IMR-90 (cell line): Measurements from ENCODE around the gene TSHZ1. TPM values are rescaled to one million over a fixed set of nuclear protein-coding genes. Genes with fewer than 3 reads are reported as not detected.

ENCODE experiments used
- ATAC-seq: fragments of 200-7000 bp; cut with Tn5 transposase; 2 replicates; pipeline ENCODE4 v1.9.1; 2020; ENCODE audit warnings: low read depth, mild to moderate bottlenecking, moderate library complexity
- BruUV-seq: library from RNA; stranded (reverse); fragments of 400-500 nt; replicated peaks from 2 replicates; lab custom pipeline; 2021; lab: Mats Ljungman, UMichigan
- CTCF ChIA-PET: fragments of 300-600 bp; formaldehyde crosslinking; extraction: SDS; loops from one replicate; lab custom pipeline; 2021; ENCODE audit warnings: antibody characterized with exemption; lab: Yijun Ruan, JAX
- POLR2A ChIA-PET: fragments of 300-600 bp; sonication (Branson Sonifier 250); formaldehyde crosslinking; loops from one replicate; lab custom pipeline; 2022; ENCODE audit warnings: antibody characterized with exemption; ENCODE audit not compliant: unreplicated experiment; lab: Charles Lee
- DNase-seq: peaks from one replicate; pipeline ENCODE4 v3.0.0; 2013
- H2AFZ ChIP-seq: replicated peaks from 2 replicates; pipeline ENCODE3; 2013; ENCODE audit warnings: low read length, mild to moderate bottlenecking; ENCODE audit not compliant: poor library complexity
- H2AK5ac ChIP-seq: 2 replicates; pipeline ENCODE4 v1.6.1; 2013; ENCODE audit warnings: low read depth, low read length, inconsistent platforms
- H2AK9ac ChIP-seq: replicated peaks from 2 replicates; pipeline ENCODE3; 2013; ENCODE audit warnings: mild to moderate bottlenecking, low read depth, low read length, moderate library complexity; ENCODE audit not compliant: poor library complexity
- H2BK120ac ChIP-seq: 2 replicates; pipeline ENCODE4 v1.6.1; 2013; ENCODE audit warnings: low read depth, low read length, inconsistent platforms
- H2BK15ac ChIP-seq: 3 replicates; pipeline ENCODE4 v1.6.1; 2013; ENCODE audit warnings: low read depth, low read length, inconsistent platforms
- H2BK20ac ChIP-seq: 2 replicates; pipeline ENCODE4 v1.6.1; 2013; ENCODE audit warnings: low read depth, mild to moderate bottlenecking, inconsistent platforms, low read length, moderate library complexity
- H2BK5ac ChIP-seq: 2 replicates; pipeline ENCODE4 v1.6.1; 2013; ENCODE audit warnings: mild to moderate bottlenecking, low read depth, low read length, inconsistent platforms; ENCODE audit not compliant: poor library complexity, severe bottlenecking
- H3K14ac ChIP-seq: replicated peaks from 2 replicates; pipeline ENCODE4 v1.6.1; 2013; ENCODE audit warnings: low read depth, low read length, inconsistent platforms
- H3K18ac ChIP-seq: 2 replicates; pipeline ENCODE4 v1.6.1; 2013; ENCODE audit warnings: low read depth, low read length, control low read depth
- H3K23ac ChIP-seq: 2 replicates; pipeline ENCODE4 v1.6.1; 2013; ENCODE audit warnings: low read depth, low read length, inconsistent platforms
- H3K27ac ChIP-seq: 2 replicates; pipeline ENCODE4 v1.5.1; 2013; ENCODE audit warnings: mild to moderate bottlenecking, control low read depth, low read length; ENCODE audit not compliant: insufficient read depth
- H3K27me3 ChIP-seq: 2 replicates; pipeline ENCODE4 v1.6.1; 2013; ENCODE audit warnings: low read length; ENCODE audit not compliant: control insufficient read depth, insufficient read depth
- H3K36me3 ChIP-seq: 2 replicates; pipeline ENCODE4 v1.6.1; 2013; ENCODE audit warnings: low read length, mixed read lengths; ENCODE audit not compliant: control insufficient read depth, insufficient read depth
- H3K4ac ChIP-seq: 2 replicates; pipeline ENCODE4 v1.6.1; 2013; ENCODE audit warnings: low read depth, low read length, inconsistent platforms
- H3K4me1 ChIP-seq: 2 replicates; pipeline ENCODE4 v1.6.1; 2013; ENCODE audit warnings: low read length, mixed read lengths; ENCODE audit not compliant: control insufficient read depth, insufficient read depth
- H3K4me2 ChIP-seq: 2 replicates; pipeline ENCODE4 v1.6.1; 2013; ENCODE audit warnings: low read depth, mild to moderate bottlenecking, control low read depth, low read length, moderate library complexity
- H3K4me3 ChIP-seq: 2 replicates; pipeline ENCODE4 v1.5.1; 2013; ENCODE audit warnings: low read depth, mild to moderate bottlenecking, control low read depth, low read length, moderate library complexity; ENCODE audit not compliant: insufficient read depth
- H3K56ac ChIP-seq: 2 replicates; pipeline ENCODE4 v1.6.1; 2013; ENCODE audit warnings: low read length, inconsistent platforms; ENCODE audit not compliant: insufficient read depth; ENCODE audit errors: extremely low read depth
- H3K79me1 ChIP-seq, 2 experiments: 2 replicates each; pipeline ENCODE4 v1.6.1; 2013; ENCODE audit warnings: low read length in 2 of 2, inconsistent platforms in 1 of 2, low read depth in 1 of 2
- H3K9ac ChIP-seq: 2 replicates; pipeline ENCODE4 v1.6.1; 2013; ENCODE audit warnings: low read depth, low read length, control low read depth
- H3K9me1 ChIP-seq: 2 replicates; pipeline ENCODE4 v1.6.1; 2013; ENCODE audit warnings: low read length, inconsistent platforms; ENCODE audit not compliant: insufficient read depth
- H3K9me3 ChIP-seq: 2 replicates; pipeline ENCODE4 v1.6.1; 2013; ENCODE audit warnings: low read length; ENCODE audit not compliant: control insufficient read depth, insufficient read depth
- H4K20me1 ChIP-seq: 2 replicates; pipeline ENCODE4 v1.6.1; 2013; ENCODE audit warnings: low read length, inconsistent platforms; ENCODE audit not compliant: insufficient read depth
- H4K5ac ChIP-seq: 2 replicates; pipeline ENCODE4 v1.6.1; 2013; ENCODE audit warnings: mild to moderate bottlenecking, low read depth, low read length, control low read depth
- H4K8ac ChIP-seq, 2 experiments: 2 replicates each; pipeline ENCODE4 v1.6.1; 2013; ENCODE audit warnings: low read depth in 2 of 2, low read length in 2 of 2, control low read depth in 1 of 2, inconsistent platforms in 1 of 2
- H4K91ac ChIP-seq: 2 replicates; pipeline ENCODE4 v1.6.1; 2013; ENCODE audit warnings: low read depth, low read length, inconsistent platforms; ENCODE audit not compliant: insufficient read depth
- SMC3 ChIP-seq: fragments of 150-350 bp; IDR thresholded peaks from 2 replicates; pipeline ENCODE4 v1.6.1; 2016; ENCODE audit warnings: low read depth, mild to moderate bottlenecking, antibody characterized with exemption, low read length, moderate library complexity
- WGBS, 2 experiments: methylation state at CpG; one replicate each; pipeline versions ENCODE4 v1.1.5 to v1.1.7; 2013; ENCODE audit warnings: missing lambda C conversion rate in 2 of 2; ENCODE audit not compliant: insufficient read length in 1 of 2; ENCODE audit errors: extremely low coverage in 2 of 2; 5-methylcytosine and 5-hydroxymethylcytosine counted together
- dilution Hi-C: fragments of 300-500 bp; cut with HindIII; formaldehyde crosslinking; loops from one replicate; pipeline ENCODE4 v1.14.3; 2018; ENCODE audit warnings: low sequenced_read_pairs; ENCODE audit not compliant: unreplicated experiment
- in situ Hi-C: fragments of 300-500 bp; cut with MboI; formaldehyde crosslinking; loops from 3 replicates; pipeline ENCODE4 v1.14.3; 2019; ENCODE audit warnings: low sequenced_read_pairs, inconsistent platforms, mixed read lengths
- intact Hi-C: fragments of 100-400 bp; cut with micrococcal nuclease; formaldehyde crosslinking; loops from 2 replicates; pipeline ENCODE4 v1.10.0; 2022
- polyA plus RNA-seq, 3 experiments: library from polyadenylated mRNA; depleted of rRNA; stranded (reverse); fragments of >200 nt; gene quantifications; 2 replicates each; pipeline ENCODE4 v1.2.3, GENCODE V29; 2012; ENCODE audit warnings: low replicate concordance in 1 of 3
- total RNA-seq: library from RNA; depleted of rRNA; stranded (reverse); fragments of >200 nt; gene quantifications from 2 replicates; pipeline ENCODE4 v1.2.3, GENCODE V29; 2012

TSHZ1 gene
- total and polyA plus RNA-seq, 2 of the 4 experiments (the other 2 are of a cell fraction): 7.1 to 10.0 TPM

DNA sequence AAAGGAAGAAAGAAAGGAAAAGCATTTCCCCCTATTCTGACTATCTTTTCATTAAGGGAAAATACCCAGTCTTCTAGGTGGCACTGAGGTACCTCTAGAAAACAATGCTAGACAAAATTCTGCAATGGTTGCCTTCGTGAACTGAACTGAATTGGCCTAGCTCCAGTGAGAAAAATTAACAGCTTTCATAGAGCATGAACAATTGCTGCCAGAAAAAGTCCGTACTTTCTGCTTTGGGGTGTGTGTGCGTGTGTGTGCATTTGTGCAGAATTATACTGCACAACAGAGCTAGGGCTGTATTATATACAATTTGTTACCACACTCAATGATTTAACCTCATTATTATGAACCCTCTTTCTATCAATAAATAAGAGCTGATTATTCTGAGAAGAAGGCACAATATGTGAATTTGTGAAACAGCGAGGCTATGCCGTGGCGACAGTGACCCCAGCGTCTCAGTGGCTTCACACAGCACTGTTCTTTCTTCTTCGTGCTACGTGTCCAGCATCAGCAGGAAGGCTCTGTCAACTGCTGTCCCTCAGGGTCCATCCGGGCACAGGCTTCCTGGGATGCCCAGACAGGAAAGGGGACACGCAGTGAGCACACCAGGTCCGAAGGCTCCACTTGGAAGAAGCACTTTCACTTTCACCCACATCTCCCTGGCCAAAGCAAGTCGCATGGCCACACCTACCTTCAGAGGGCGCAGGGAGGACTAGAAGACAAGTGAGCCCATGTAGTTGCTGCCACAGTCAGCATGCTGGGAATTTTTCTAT, 49.2 kb upstream of the TSHZ1 start:
- H4K91ac ChIP-seq: no peak overlapping the region
- H3K4me1 ChIP-seq: peaks cover 1% of the 10 kb centered on the region; the same call in 1 of the 2 replicates
- no peak overlapping the region for H2BK20ac ChIP-seq
- H2AK5ac ChIP-seq: no peak overlapping the region
- H2BK120ac ChIP-seq: no peak overlapping the region
- POLR2A ChIA-PET: no interaction called here
- DNase-seq (no peak), ATAC-seq (no peak)
- H4K5ac ChIP-seq: no peak overlapping the region
- no peaks in the 10 kb centered on the region for H4K20me1 ChIP-seq
- no peaks in the 10 kb centered on the region for H3K79me1 ChIP-seq
- no peak overlapping the region for H2BK5ac ChIP-seq
- H3K4ac ChIP-seq: no peak overlapping the region
- H4K8ac ChIP-seq: no peak overlapping the region
- dilution Hi-C loops: no loop called here
- H3K4me3 ChIP-seq: no peak overlapping the region
- H2AFZ ChIP-seq: no peak overlapping the region
- H3K18ac ChIP-seq: no peak overlapping the region
- CTCF ChIA-PET: no interaction called here
- no peak overlapping the region for H3K23ac ChIP-seq
- H3K27ac ChIP-seq: no peak overlapping the region
- no peak for TF ChIP-seq SMC3
- peaks cover 17% of the 10 kb centered on the region for H3K27me3 ChIP-seq
- no TSS peak for BruUV-seq
- no peak overlapping the region for H3K14ac ChIP-seq
- peaks cover 8% of the 10 kb centered on the region; the same call in 1 of the 2 replicates for H3K9me3 ChIP-seq
- 97% methylated on average over 5 of the region's 14 CpGs; no CpG with 5 or more reads in 1 of the 2 experiments for WGBS, 2 experiments
- intact Hi-C loops: no loop called here
- H3K56ac ChIP-seq: no peak overlapping the region
- no peaks in the 10 kb centered on the region for H3K36me3 ChIP-seq
- peaks cover 2% of the 10 kb centered on the region; the same call in 1 of the 2 replicates for H3K9me1 ChIP-seq
- H2BK15ac ChIP-seq: no peak overlapping the region
- H3K9ac ChIP-seq: no peak overlapping the region
- in situ Hi-C loops: no loop called here
- H3K4me2 ChIP-seq: no peak overlapping the region
- no peak overlapping the region for H2AK9ac ChIP-seq
